Neural progenitor cell (in vitro differentiated cells): Measurements from ENCODE around the gene TPCN1.

ENCODE experiments used
- CTCF ChIP-seq: fragments of 200-600 bp; sonication (generic); IDR thresholded peaks from 2 replicates; pipeline ENCODE4 v1.5.1; 2017; ENCODE audit warnings: antibody characterized with exemption, mild to moderate bottlenecking
- EZH2phosphoT487 ChIP-seq: fragments of 200-600 bp; sonication (generic); IDR thresholded peaks from 2 replicates; pipeline ENCODE4 v1.6.1; 2017; ENCODE audit warnings: antibody characterized with exemption

GRCh38 chr12:113341535-113341934 lies 120.3 kb downstream of the TPCN1 start:
- TF ChIP-seq CTCF (no peak), EZH2phosphoT487 (no peak)
